GM23248 (cell line): Measurements from ENCODE around the gene ZBTB7C.

ENCODE experiments used
- EZH2 ChIP-seq: fragments of 200-600 bp; sonication (generic); IDR thresholded peaks from 2 replicates; pipeline ENCODE4 v1.6.1; 2018; ENCODE audit warnings: antibody characterized with exemption, mild to moderate bottlenecking; ENCODE audit not compliant: insufficient read depth, poor library complexity, severe bottlenecking
- EZH2phosphoT487 ChIP-seq: fragments of 200-600 bp; sonication (generic); IDR thresholded peaks from 2 replicates; pipeline ENCODE4 v1.6.1; 2018; ENCODE audit warnings: antibody characterized with exemption, moderate library complexity, mild to moderate bottlenecking, low read depth; ENCODE audit not compliant: insufficient read depth

DNA sequence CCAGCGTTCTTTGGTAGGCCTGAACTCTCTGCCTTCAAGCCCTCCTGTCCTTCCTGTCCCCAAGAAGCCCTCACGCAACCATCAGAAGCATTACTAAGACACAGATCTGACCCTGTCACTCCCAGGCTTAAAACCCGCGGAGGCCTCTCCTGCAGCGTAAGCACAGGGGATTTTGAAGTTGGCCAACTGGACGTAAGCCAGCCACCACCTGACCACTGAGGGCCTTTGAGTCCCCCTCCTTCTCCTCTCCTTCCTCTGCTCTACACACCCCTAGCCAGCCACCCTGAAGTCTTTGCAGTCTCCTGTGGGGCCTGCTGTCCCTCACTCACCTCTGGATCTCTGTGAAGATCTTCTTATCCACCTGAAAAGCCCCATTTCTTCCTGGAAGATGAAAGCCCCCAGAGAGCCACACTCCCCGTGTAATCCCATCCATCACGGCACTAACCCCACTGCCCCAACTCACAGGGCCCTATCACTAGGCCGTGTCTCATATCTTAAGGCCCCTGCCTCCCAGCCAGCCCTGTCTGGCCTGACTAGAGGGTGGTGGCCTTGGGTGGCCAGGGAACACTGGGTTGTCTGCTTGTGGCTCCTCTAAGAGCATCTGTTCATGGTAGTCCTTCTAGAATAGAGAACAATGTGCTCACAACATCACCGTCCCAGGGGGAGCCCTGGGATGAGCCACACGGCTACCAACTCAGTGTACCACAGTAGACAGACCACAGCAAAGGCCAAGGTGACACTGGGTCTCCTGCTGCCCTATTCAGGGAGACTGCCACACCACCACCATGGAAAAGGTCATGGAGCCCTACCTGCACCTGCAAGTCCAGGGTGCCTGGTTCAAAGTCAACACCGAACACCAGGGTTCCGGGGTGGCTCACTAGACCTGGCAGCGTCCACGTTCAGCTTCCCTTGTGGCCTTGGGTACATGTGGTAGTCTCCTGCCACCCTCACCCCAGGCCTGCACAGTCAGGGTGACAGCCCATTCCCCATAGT lies 191.6 kb downstream of the ZBTB7C start:
- no peak for TF ChIP-seq EZH2
- no peak for TF ChIP-seq EZH2phosphoT487
